H9 (cell line): Measurements from ENCODE around the gene PPP2R5B. TPM values are rescaled to one million over a fixed set of nuclear protein-coding genes. Genes with fewer than 3 reads are reported as not detected.

ENCODE experiments used
- DNase-seq: peaks from one replicate; pipeline ENCODE4 v3.0.0-alpha.2; 2017
- H2AFZ ChIP-seq: one replicate; pipeline ENCODE4 v1.6.1; 2013; ENCODE audit warnings: mild to moderate bottlenecking, low read length, control low read depth, moderate library complexity
- H2AK5ac ChIP-seq: 2 replicates; pipeline ENCODE4 v1.6.1; 2013; ENCODE audit warnings: low read length, control low read depth, mixed read lengths; ENCODE audit not compliant: insufficient read length
- H2BK120ac ChIP-seq: one replicate; pipeline ENCODE4 v1.6.1; 2013; ENCODE audit warnings: low read depth, mild to moderate bottlenecking, low read length, control low read depth, inconsistent platforms; ENCODE audit not compliant: poor library complexity, severe bottlenecking
- H2BK12ac ChIP-seq: 2 replicates; pipeline ENCODE4 v1.6.1; 2013; ENCODE audit warnings: low read length, control low read depth, mixed read lengths, low read depth; ENCODE audit not compliant: insufficient read length
- H2BK15ac ChIP-seq: 2 replicates; pipeline ENCODE4 v1.6.1; 2013; ENCODE audit warnings: low read depth, low read length, control low read depth
- H2BK20ac ChIP-seq: one replicate; pipeline ENCODE4 v1.6.1; 2013; ENCODE audit warnings: low read depth, mild to moderate bottlenecking, low read length, control low read depth, inconsistent platforms; ENCODE audit not compliant: poor library complexity, severe bottlenecking
- H2BK5ac ChIP-seq: 2 replicates; pipeline ENCODE4 v1.6.1; 2013; ENCODE audit warnings: low read length, control low read depth, mixed read lengths; ENCODE audit not compliant: insufficient read length
- H3K14ac ChIP-seq: 2 replicates; pipeline ENCODE4 v1.6.1; 2013; ENCODE audit warnings: low read length, control low read depth; ENCODE audit not compliant: insufficient read depth
- H3K18ac ChIP-seq: 2 replicates; pipeline ENCODE4 v1.6.1; 2013; ENCODE audit warnings: low read depth, mild to moderate bottlenecking, mixed read lengths, low read length, control low read depth; ENCODE audit not compliant: insufficient read length
- H3K23ac ChIP-seq: 2 replicates; pipeline ENCODE4 v1.6.1; 2013; ENCODE audit warnings: low read length, control low read depth, mixed read lengths, low read depth; ENCODE audit not compliant: insufficient read length
- H3K23me2 ChIP-seq: 2 replicates; pipeline ENCODE4 v1.6.1; 2013; ENCODE audit warnings: low read depth, mild to moderate bottlenecking, mixed read lengths, low read length, control low read depth; ENCODE audit not compliant: insufficient read length, poor library complexity, severe bottlenecking
- H3K27ac ChIP-seq: 2 replicates; pipeline ENCODE4 v1.5.1; 2013; ENCODE audit warnings: low read length, control low read depth, mixed read lengths, low read depth; ENCODE audit not compliant: insufficient read length
- H3K27me3 ChIP-seq: 2 replicates; pipeline ENCODE4 v1.6.1; 2013; ENCODE audit warnings: low read length, control low read depth, inconsistent platforms; ENCODE audit not compliant: insufficient read depth
- H3K4ac ChIP-seq: 2 replicates; pipeline ENCODE4 v1.6.1; 2013; ENCODE audit warnings: low read depth, mild to moderate bottlenecking, control low read depth, inconsistent platforms, low read length, moderate library complexity
- H3K4me1 ChIP-seq: 2 replicates; pipeline ENCODE4 v1.6.1; 2013; ENCODE audit warnings: low read length, control low read depth, inconsistent platforms; ENCODE audit not compliant: insufficient read depth
- H3K4me2 ChIP-seq: 2 replicates; pipeline ENCODE4 v1.6.1; 2013; ENCODE audit warnings: low read length, control low read depth, mixed read lengths; ENCODE audit not compliant: insufficient read length, insufficient read depth
- H3K56ac ChIP-seq: 2 replicates; pipeline ENCODE4 v1.6.1; 2013; ENCODE audit warnings: low read depth, mild to moderate bottlenecking, mixed read lengths, low read length, control low read depth; ENCODE audit not compliant: insufficient read length
- H3K79me1 ChIP-seq: 2 replicates; pipeline ENCODE4 v1.6.1; 2013; ENCODE audit warnings: low read depth, mild to moderate bottlenecking, moderate library complexity, low read length, control low read depth, inconsistent platforms; ENCODE audit not compliant: insufficient read depth, poor library complexity, severe bottlenecking
- H3K79me2 ChIP-seq: 2 replicates; pipeline ENCODE4 v1.6.1; 2013; ENCODE audit warnings: low read length, control low read depth, inconsistent platforms; ENCODE audit not compliant: insufficient read depth
- H3K9ac ChIP-seq: 2 replicates; pipeline ENCODE4 v1.6.1; 2013; ENCODE audit warnings: low read length, control low read depth, mixed read lengths; ENCODE audit not compliant: insufficient read length; ENCODE audit errors: extremely low read depth
- H3K9me3 ChIP-seq: one replicate; pipeline ENCODE4 v1.6.1; 2013; ENCODE audit warnings: low read depth, low read length, inconsistent platforms; ENCODE audit not compliant: control insufficient read depth
- H3T11ph ChIP-seq: one replicate; pipeline ENCODE4 v1.6.1; 2013; ENCODE audit warnings: mild to moderate bottlenecking, low read length, control low read depth, inconsistent platforms
- H4K20me1 ChIP-seq: one replicate; pipeline ENCODE4 v1.6.1; 2013; ENCODE audit not compliant: control insufficient read depth, insufficient read length, insufficient read depth
- H4K5ac ChIP-seq: 2 replicates; pipeline ENCODE4 v1.6.1; 2013; ENCODE audit warnings: low read depth, mild to moderate bottlenecking, mixed read lengths, low read length, control low read depth; ENCODE audit not compliant: insufficient read length
- H4K8ac ChIP-seq: replicated peaks from 2 replicates; pipeline ENCODE4 v1.6.1; 2013; ENCODE audit warnings: low read length, control low read depth, mixed read lengths, low read depth; ENCODE audit not compliant: insufficient read length
- H4K91ac ChIP-seq: 2 replicates; pipeline ENCODE4 v1.6.1; 2013; ENCODE audit warnings: low read depth, mild to moderate bottlenecking, moderate library complexity, mixed read lengths, low read length, control low read depth; ENCODE audit not compliant: insufficient read length
- H3K27ac Mint-ChIP-seq, 3 experiments: 2 replicates in 2 of 3; 3 replicates in 1 of 3; pipeline ENCODE4 v1.8.0; 2020 to 2021; ENCODE audit warnings: mixed read lengths in 3 of 3, mild to moderate bottlenecking in 1 of 3, moderate library complexity in 1 of 3
- H3K27me3 Mint-ChIP-seq: 2 replicates; pipeline ENCODE4 v1.8.0; 2021; ENCODE audit warnings: low read depth, mild to moderate bottlenecking, moderate library complexity, mixed read lengths
- H3K36me3 Mint-ChIP-seq, 3 experiments: 2 replicates in 2 of 3; 3 replicates in 1 of 3; pipeline ENCODE4 v1.8.0; 2020 to 2021; ENCODE audit warnings: low read depth in 3 of 3, mixed read lengths in 3 of 3; ENCODE audit not compliant: insufficient read depth in 1 of 3
- H3K4me1 Mint-ChIP-seq, 2 experiments: 2 replicates each; pipeline ENCODE4 v1.8.0; 2020; ENCODE audit warnings: mixed read lengths in 2 of 2
- H3K4me3 Mint-ChIP-seq, 2 experiments: 2 replicates in 1 of 2; 3 replicates in 1 of 2; pipeline ENCODE4 v1.8.0; 2020 to 2021; ENCODE audit warnings: mild to moderate bottlenecking in 2 of 2, mixed read lengths in 2 of 2, moderate library complexity in 1 of 2
- H3K9me3 Mint-ChIP-seq, 2 experiments: 2 replicates in 1 of 2; 3 replicates in 1 of 2; pipeline ENCODE4 v1.8.0; 2020; ENCODE audit warnings: mild to moderate bottlenecking in 2 of 2, mixed read lengths in 2 of 2, moderate library complexity in 1 of 2
- WGBS: extraction: QIAGEN DNeasy Blood & Tissue Kit; methylation state at CpG from one replicate; pipeline ENCODE4 v1.1.7; 2013; ENCODE audit warnings: missing lambda C conversion rate, low lambda C conversion rate, mixed read lengths; ENCODE audit not compliant: insufficient read length; ENCODE audit errors: extremely low coverage; 5-methylcytosine and 5-hydroxymethylcytosine counted together
- total RNA-seq: library from RNA; stranded (reverse); gene quantifications from 2 replicates; pipeline ENCODE4 v1.2.1, GENCODE V29; 2021
- TF ChIP-seq, protein P1 (sequence below): fragments of 200-600 bp; sonication (generic); conservative IDR thresholded peaks from 3 replicates; pipeline ENCODE4 v1.8.0; 2021; ENCODE audit warnings: antibody characterized with exemption, mild to moderate bottlenecking

PPP2R5B gene
- total RNA-seq, 1 experiment from 2014 or later: 6.3 TPM

DNA sequence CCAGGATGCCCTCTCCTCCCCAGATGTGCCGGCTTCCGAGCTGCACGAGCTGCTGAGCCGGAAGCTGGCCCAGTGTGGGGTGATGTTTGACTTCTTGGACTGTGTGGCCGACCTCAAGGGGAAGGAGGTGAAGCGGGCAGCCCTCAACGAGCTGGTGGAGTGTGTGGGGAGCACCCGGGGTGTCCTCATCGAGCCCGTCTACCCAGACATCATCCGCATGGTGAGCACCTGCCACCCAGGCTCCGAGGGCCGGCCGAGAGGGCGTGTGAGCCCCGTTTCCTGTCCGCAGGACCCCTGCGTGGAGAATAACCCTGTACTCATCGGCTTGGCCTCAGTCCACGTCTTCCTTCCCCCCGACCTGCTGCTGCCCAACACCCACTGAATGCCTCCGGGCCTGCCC lies 2.2 kb downstream of the PPP2R5B start:
- Histone ChIP-seq H3K27ac (no peak overlapping the region), H3T11ph (no peak overlapping the region), H2BK12ac (no peak overlapping the region), H3K79me2 (no peaks in the 10 kb centered on the region), H2BK15ac (no peak overlapping the region), H3K23ac (no peak overlapping the region), H2BK5ac (no peak overlapping the region), H2AFZ (no peak overlapping the region), H2AK5ac (no peak overlapping the region), H3K23me2 (peaks cover 7% of the 10 kb centered on the region), H4K91ac (no peak overlapping the region), H4K20me1 (no peaks in the 10 kb centered on the region), H2BK120ac (no peak overlapping the region), H3K9me3 (no peaks in the 10 kb centered on the region), H3K4ac (no peak overlapping the region), H3K9ac (no peak overlapping the region), H3K4me1 (no peaks in the 10 kb centered on the region), H3K79me1 (no peaks in the 10 kb centered on the region), H3K56ac (no peak overlapping the region), H3K4me2 (no peak overlapping the region), H4K8ac (no peak overlapping the region), H3K18ac (no peak overlapping the region), H3K27me3 (no peaks in the 10 kb centered on the region), H3K14ac (no peak overlapping the region), H2BK20ac (no peak overlapping the region), H4K5ac (no peak overlapping the region)
- no CpG with 5 or more reads among the region's 22 CpGs for WGBS
- Mint-ChIP-seq H3K9me3 (no peaks in the 10 kb centered on the region), H3K36me3 (no peaks in the 10 kb centered on the region), H3K4me3 (peak overlapping the region in 1 of 2 experiments; percentile 40; a peak in 1 of 5 replicates), H3K4me1 (peaks cover 8 to 16% of the 10 kb centered on the region in 2 experiments), H3K27me3 (peaks cover 7% of the 10 kb centered on the region), H3K27ac (no peak overlapping the region)
- DNase-seq: no peak
- TF ChIP-seq, protein P1, sequence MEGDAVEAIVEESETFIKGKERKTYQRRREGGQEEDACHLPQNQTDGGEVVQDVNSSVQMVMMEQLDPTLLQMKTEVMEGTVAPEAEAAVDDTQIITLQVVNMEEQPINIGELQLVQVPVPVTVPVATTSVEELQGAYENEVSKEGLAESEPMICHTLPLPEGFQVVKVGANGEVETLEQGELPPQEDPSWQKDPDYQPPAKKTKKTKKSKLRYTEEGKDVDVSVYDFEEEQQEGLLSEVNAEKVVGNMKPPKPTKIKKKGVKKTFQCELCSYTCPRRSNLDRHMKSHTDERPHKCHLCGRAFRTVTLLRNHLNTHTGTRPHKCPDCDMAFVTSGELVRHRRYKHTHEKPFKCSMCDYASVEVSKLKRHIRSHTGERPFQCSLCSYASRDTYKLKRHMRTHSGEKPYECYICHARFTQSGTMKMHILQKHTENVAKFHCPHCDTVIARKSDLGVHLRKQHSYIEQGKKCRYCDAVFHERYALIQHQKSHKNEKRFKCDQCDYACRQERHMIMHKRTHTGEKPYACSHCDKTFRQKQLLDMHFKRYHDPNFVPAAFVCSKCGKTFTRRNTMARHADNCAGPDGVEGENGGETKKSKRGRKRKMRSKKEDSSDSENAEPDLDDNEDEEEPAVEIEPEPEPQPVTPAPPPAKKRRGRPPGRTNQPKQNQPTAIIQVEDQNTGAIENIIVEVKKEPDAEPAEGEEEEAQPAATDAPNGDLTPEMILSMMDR: no peak
